HCT116 (cell line): ENCODE data around the gene FLYWCH1. TPM values are rescaled to one million over a fixed set of nuclear protein-coding genes. Genes with fewer than 3 reads are reported as not detected.

ENCODE experiments used
- ATAC-seq: fragments of 200-7000 bp; cut with Tn5 transposase; 2 replicates; pipeline ENCODE4 v1.9.1; 2020; ENCODE audit warnings: mild to moderate bottlenecking, moderate library complexity
- BruUV-seq: library from RNA; stranded (reverse); fragments of 400-500 nt; replicated peaks from 2 replicates; lab custom pipeline; 2021; lab: Mats Ljungman, UMichigan
- CTCF ChIA-PET: fragments of 300-600 bp; sonication (Branson Sonifier 250); formaldehyde crosslinking; loops from one replicate; lab custom pipeline; 2021; ENCODE audit warnings: antibody characterized with exemption; lab: Charles Lee
- POLR2A ChIA-PET: fragments of 300-600, 350-600 bp; sonication (Branson Sonifier 250); formaldehyde crosslinking; loops from one replicate; lab custom pipeline; 2021; ENCODE audit warnings: antibody characterized with exemption; lab: Charles Lee
- RAD21 ChIA-PET, 2 experiments: fragments of 300-600 bp; sonication (Branson Sonifier 250); formaldehyde crosslinking; loops; one replicate each; lab custom pipeline; 2023; ENCODE audit warnings: low total read pairs in 2 of 2; ENCODE audit not compliant: uncharacterized antibody in 2 of 2, unreplicated experiment in 2 of 2, low non-redundant PET in 1 of 2; lab: Charles Lee
- DNase-seq: peaks from one replicate; pipeline ENCODE4 v3.0.0-alpha.2; 2010; ENCODE audit warnings: low read depth, low spot score
- H2AFZ ChIP-seq: fragments of 200-600 bp; shearing (Covaris generic), sonication (generic); 2 replicates; pipeline ENCODE4 v1.6.1; 2017; ENCODE audit warnings: low read depth, mixed run types, mixed read lengths, antibody characterized with exemption, low read length; ENCODE audit not compliant: poor library complexity, severe bottlenecking
- H3K27ac ChIP-seq: 2 replicates; pipeline ENCODE4 v1.5.1; 2012; ENCODE audit warnings: low read depth, low read length
- H3K27me3 ChIP-seq: fragments of 200-600 bp; sonication (generic); 2 replicates; pipeline ENCODE4 v1.6.1; 2016; ENCODE audit warnings: mixed run types, low read length, mixed read lengths; ENCODE audit not compliant: insufficient read depth
- H3K36me3 ChIP-seq, 2 experiments: fragments of 200-500 bp in 1 of 2; fragments of 200-600 bp in 1 of 2; sonication (Bioruptor generic) in 1 of 2; sonication (generic) in 1 of 2; 2 replicates each; pipeline versions ENCODE4 v1.5.1 to v1.6.1; 2014 to 2016; ENCODE audit warnings: low read length in 2 of 2, inconsistent platforms in 1 of 2, mixed read lengths in 1 of 2, mixed run types in 1 of 2; ENCODE audit not compliant: insufficient read depth in 2 of 2, control insufficient read depth in 1 of 2
- H3K4me1 ChIP-seq, 2 experiments: fragments of 200-600 bp in 1 of 2; sonication (generic) in 1 of 2; 2 replicates each; pipeline versions ENCODE4 v1.5.1 to v1.6.1; 2012 to 2017; ENCODE audit warnings: low read length in 2 of 2, inconsistent platforms in 1 of 2, mild to moderate bottlenecking in 1 of 2, mixed read lengths in 1 of 2, mixed run types in 1 of 2, moderate library complexity in 1 of 2; ENCODE audit not compliant: insufficient read depth in 2 of 2, control insufficient read depth in 1 of 2
- H3K4me2 ChIP-seq: fragments of 200-600 bp; sonication (generic); 2 replicates; pipeline ENCODE4 v1.6.1; 2017; ENCODE audit warnings: mixed run types, low read length, mixed read lengths
- H3K4me3 ChIP-seq, 2 experiments: fragments of 200-600 bp in 1 of 2; sonication (generic) in 1 of 2; replicated peaks in 1 of 2; 2 replicates each; pipeline ENCODE4 v1.5.1; 2011 to 2016; ENCODE audit warnings: low read length in 2 of 2, control low read depth in 1 of 2, low read depth in 1 of 2, mild to moderate bottlenecking in 1 of 2, mixed read lengths in 1 of 2, mixed run types in 1 of 2
- H3K79me2 ChIP-seq: fragments of 200-600 bp; sonication (generic); 2 replicates; pipeline ENCODE4 v1.6.1; 2017; ENCODE audit warnings: mild to moderate bottlenecking, mixed run types, low read length, moderate library complexity, mixed read lengths; ENCODE audit not compliant: insufficient read depth
- H3K9ac ChIP-seq: fragments of 200-600 bp; sonication (generic); 2 replicates; pipeline ENCODE4 v1.6.1; 2016; ENCODE audit warnings: low read length, mixed read lengths
- H3K9me2 ChIP-seq: fragments of 200-600 bp; sonication (generic), shearing (Covaris generic); 2 replicates; pipeline ENCODE4 v1.6.1; 2017; ENCODE audit warnings: mixed run types, mild to moderate bottlenecking, moderate library complexity; ENCODE audit not compliant: insufficient read depth
- H3K9me3 ChIP-seq, 2 experiments: fragments of 200-500 bp in 1 of 2; fragments of 200-600 bp in 1 of 2; sonication (Bioruptor generic) in 1 of 2; sonication (generic) in 1 of 2; 2 replicates each; pipeline ENCODE4 v1.6.1; 2014 to 2017; ENCODE audit warnings: low read length in 2 of 2, mixed read lengths in 2 of 2, inconsistent platforms in 1 of 2, low read depth in 1 of 2, mild to moderate bottlenecking in 1 of 2, mixed run types in 1 of 2, moderate library complexity in 1 of 2; ENCODE audit not compliant: control insufficient read depth in 1 of 2, insufficient read depth in 1 of 2
- H4K20me1 ChIP-seq: fragments of 200-600 bp; sonication (generic), shearing (Covaris generic); 2 replicates; pipeline ENCODE4 v1.6.1; 2017; ENCODE audit warnings: mixed run types, mild to moderate bottlenecking, moderate library complexity; ENCODE audit not compliant: insufficient read depth
- CEBPB ChIP-seq: IDR thresholded peaks from 2 replicates; pipeline ENCODE4 v1.6.1; 2012; ENCODE audit warnings: low read depth
- CTCF ChIP-seq, 3 experiments: fragments of 200-600 bp in 1 of 3; sonication (generic) in 1 of 3; IDR thresholded peaks in 2 of 3; conservative IDR thresholded peaks in 1 of 3; 2 replicates each; pipeline ENCODE4 v1.5.1; 2012 to 2017; ENCODE audit warnings: low read depth in 2 of 3, low read length in 2 of 3, antibody characterized with exemption in 1 of 3, borderline replicate concordance in 1 of 3, control low read depth in 1 of 3, mild to moderate bottlenecking in 1 of 3, mixed read lengths in 1 of 3, mixed run types in 1 of 3, moderate library complexity in 1 of 3; ENCODE audit not compliant: insufficient read depth in 1 of 3
- FOSL1 ChIP-seq: IDR thresholded peaks from 2 replicates; pipeline ENCODE4 v1.6.1; 2012; ENCODE audit warnings: low read depth
- POLR2A ChIP-seq: IDR thresholded peaks from 2 replicates; pipeline ENCODE4 v1.7.0; 2011; ENCODE audit warnings: borderline replicate concordance; ENCODE audit not compliant: insufficient read depth, insufficient read length; ENCODE audit errors: extremely low read depth
- POLR2AphosphoS5 ChIP-seq: IDR thresholded peaks from 2 replicates; pipeline ENCODE4 v1.6.1; 2011; ENCODE audit warnings: mild to moderate bottlenecking, low read depth, low read length, moderate library complexity
- RAD21 ChIP-seq: IDR thresholded peaks from 2 replicates; pipeline ENCODE4 v1.6.1; 2012; ENCODE audit warnings: low read depth, mild to moderate bottlenecking
- SP1 ChIP-seq: IDR thresholded peaks from 2 replicates; pipeline ENCODE4 v1.6.1; 2012; ENCODE audit warnings: low read depth
- ZBTB33 ChIP-seq: IDR thresholded peaks from 2 replicates; pipeline ENCODE4 v1.6.1; 2011; ENCODE audit warnings: mild to moderate bottlenecking, low read length, moderate library complexity; ENCODE audit not compliant: insufficient replicate concordance; ENCODE audit errors: extremely low read depth
- ZFX ChIP-seq: fragments of 450-650 bp; IDR thresholded peaks from 2 replicates; pipeline ENCODE4 v1.6.1; 2017
- ZNF274 ChIP-seq: fragments of 200-500 bp; sonication (Bioruptor generic); IDR thresholded peaks from 2 replicates; pipeline ENCODE4 v1.6.1; 2014; ENCODE audit warnings: mild to moderate bottlenecking, low read depth, low read length, inconsistent platforms
- intact Hi-C: fragments of 100-400 bp; cut with micrococcal nuclease; formaldehyde crosslinking; loops from 2 replicates; pipeline ENCODE4 v1.10.0; 2022
- total RNA-seq: library from RNA; stranded (reverse); gene quantifications from one replicate; pipeline ENCODE4 v1.2.1, GENCODE V29; 2021; ENCODE audit not compliant: unreplicated experiment

FLYWCH1 gene
- total RNA-seq, 1 experiment from 2014 or later: 66.6 TPM

- Histone ChIP-seq H3K27me3 (no peaks in the 10 kb centered on the region), H3K4me3 (no peak overlapping the region), H3K79me2 (peaks cover 17% of the 10 kb centered on the region), H3K9me2 (no peaks in the 10 kb centered on the region), H3K27ac (no peak overlapping the region), H3K9me3 (no peaks in the 10 kb centered on the region), H3K4me2 (peak overlapping the region; percentile 12; the same call in 1 of the 2 replicates), H3K36me3 (peaks cover 2 to 4% of the 10 kb centered on the region in 2 experiments; a peak in 2 of 4 replicates), H3K9ac (no peak overlapping the region), H4K20me1 (no peaks in the 10 kb centered on the region), H2AFZ (no peak overlapping the region), H3K4me1 (peaks cover 28 to 38% of the 10 kb centered on the region in 2 experiments)
- peak; percentile 87 for TF ChIP-seq RAD21
- TF ChIP-seq SP1: no peak
- no peak for TF ChIP-seq ZNF274
- TF ChIP-seq POLR2A: no peak
- no peak for TF ChIP-seq POLR2AphosphoS5
- no peak for TF ChIP-seq FOSL1
- TF ChIP-seq ZFX: no peak
- no peak for TF ChIP-seq ZBTB33
- TF ChIP-seq CTCF (IDR thresholded peaks at IDR 0.05 in 2 of 3, conservative IDR thresholded peaks at IDR 0.05 in 1 of 3; ENCODE audit: borderline replicate concordance in 1 of 3, insufficient read depth in 1 of 3, low read depth in 2 of 3, low read length in 2 of 3): peak; percentile 75 to 94 (median 79)
- TF ChIP-seq CEBPB: no peak
- ATAC-seq (peak; percentile 54), DNase-seq (peak; percentile 57)
- BruUV-seq: no TSS peak
- CTCF ChIA-PET: interaction anchor here (0.7 to 1.7 kb wide), 5 partner anchors 16 to 139 kb away, joined by 3 to 5 read pairs (median 4); partner anchors contain the start of gene FLYWCH2
- RAD21 ChIA-PET: interaction anchor here in 1 of 2 experiments (0.8 kb wide), 1 partner anchor 81 kb away, joined by 3 read pairs; no protein-coding TSS in a partner anchor
- intact Hi-C loops: loop anchor here (1.0 kb wide), 1 partner anchor 45 kb away; no protein-coding TSS in a partner anchor
- POLR2A ChIA-PET: interaction anchor here (1.1 kb wide), 1 partner anchor 52 kb away, joined by 3 read pairs; no protein-coding TSS in a partner anchor
Measured at GRCh38 chr16:2919511-2920255, 8.0 kb downstream of the FLYWCH1 start.
